ENCODE measurements around the gene MS4A15.
A peak's percentile ranks its signal among the peaks of the same experiment; 100 is the strongest.
"Not testable (repeated sequence)": the region's sequence is repeated elsewhere in the genome, so short reads cannot be mapped to it uniquely, and the experiment has no call there.

Gene MS4A15

DNA sequence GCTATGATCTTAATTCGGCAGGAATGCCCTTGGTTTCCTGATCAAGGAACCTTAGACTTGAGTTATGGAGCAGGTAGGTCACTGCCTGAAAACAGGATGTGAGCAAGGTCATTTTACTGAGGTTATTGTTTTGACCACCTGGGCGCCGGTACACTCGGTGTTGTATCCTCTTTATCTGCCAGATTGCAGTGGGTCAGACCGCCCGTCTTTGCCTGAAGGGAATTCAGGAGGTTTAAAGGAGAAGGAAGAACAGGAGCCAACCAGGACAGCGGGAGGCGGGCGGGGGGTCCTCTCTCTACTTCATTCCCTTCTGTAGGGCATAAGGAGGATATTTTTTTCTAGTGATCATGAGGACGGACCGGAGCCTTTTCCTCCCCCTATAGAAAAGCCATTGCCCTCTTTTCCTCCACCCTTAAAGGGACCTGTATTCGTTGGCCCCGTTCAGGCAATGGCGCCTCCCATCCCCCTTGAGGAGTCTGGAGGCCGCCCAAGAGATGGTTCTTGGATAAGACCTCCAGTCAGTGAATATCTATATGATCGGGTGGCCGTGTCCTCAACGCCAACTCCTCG is 649 bp downstream of the MS4A15 start:
- DNase-seq: no peak

DNA sequence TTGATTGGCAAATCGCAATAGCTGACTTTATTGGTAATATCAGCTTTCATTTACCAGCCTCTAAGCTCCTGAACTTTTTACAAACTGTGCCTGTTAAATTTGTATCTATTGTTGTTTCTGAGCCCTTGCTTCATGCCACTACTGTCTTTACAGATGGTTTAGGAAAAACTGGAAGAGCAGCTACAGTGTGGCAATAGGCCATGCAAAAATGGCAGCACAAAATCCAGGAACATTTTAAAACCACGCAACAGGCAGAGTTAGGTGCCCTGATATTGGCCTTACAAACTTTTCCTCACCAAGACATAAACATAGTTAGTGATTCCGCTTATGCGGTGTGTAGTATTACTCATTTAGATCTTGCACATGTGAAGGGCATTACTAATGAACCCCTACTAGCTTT is 2.0 kb downstream of the MS4A15 start:
- DNase-seq: not testable (repeated sequence)

DNA sequence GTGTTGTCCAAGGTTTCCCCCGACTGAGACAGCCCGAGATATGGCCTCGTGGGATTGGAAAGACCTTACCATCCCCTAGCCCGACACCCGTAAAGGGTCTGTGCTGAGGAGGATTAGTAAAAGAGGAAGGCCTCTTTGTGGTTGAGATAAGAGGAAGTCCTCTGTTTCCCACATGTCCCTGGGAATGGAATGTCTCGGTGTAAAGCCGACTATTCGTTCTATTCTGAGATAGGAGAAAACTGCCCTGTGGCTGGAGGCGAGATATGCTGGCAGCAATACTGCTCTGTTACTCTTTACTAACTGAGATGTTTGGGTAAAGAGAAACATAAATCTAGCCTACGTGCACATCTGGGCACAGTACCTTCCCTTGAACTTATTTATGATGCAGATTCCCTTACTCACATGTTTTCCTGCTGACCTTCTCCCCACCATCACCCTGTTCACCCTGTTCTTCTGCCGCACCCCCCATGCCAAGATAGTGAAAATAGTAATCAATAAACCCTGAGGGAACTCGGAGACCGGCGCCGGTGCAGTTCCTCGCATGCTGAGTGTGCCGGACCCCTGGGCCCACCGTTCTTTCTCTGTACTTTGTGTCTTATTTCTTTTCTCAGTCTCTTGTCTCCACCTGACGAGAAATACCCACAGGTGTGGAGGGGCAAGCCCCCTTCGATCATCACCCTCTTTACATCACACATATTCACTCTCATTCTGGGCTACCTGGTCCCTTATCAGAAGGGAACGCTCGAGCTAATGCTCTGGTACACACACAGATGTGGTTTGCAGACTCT is 3.0 kb downstream of the MS4A15 start:
- DNase-seq: not testable (repeated sequence)

DNA sequence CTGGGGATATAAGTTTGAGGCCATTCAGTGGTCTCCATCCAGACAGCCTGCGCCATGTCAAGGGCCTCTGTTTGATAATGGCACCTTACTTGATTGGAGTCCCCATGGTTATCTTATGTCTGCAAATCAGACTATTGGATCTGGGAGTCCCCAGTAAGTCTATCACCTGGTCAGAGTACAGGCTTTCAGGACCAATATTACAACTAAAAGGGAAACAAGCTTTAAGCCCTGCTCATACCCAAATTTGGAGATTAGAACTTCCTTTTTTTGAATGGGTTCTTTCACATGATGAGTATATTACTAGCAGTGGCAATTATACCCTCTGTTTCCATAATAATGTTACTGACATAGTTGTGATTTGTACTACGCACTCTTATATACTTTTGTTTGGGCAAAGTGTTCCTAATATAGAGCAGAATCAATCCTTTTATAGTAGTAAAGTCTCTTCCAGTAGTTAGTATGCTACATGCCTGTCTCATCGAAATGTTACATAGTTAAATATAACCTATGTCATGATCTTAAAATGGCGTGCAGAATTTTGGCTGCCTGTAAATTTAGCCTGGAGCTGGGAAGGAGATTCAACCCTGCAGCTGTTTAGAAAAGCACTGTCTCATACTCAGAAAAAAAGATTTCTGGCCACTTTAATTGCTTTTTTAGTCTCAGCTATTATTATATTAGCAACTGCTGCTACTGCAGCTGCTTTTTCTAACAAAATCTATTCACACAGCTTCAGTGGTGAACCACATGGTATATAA is 4.9 kb downstream of the MS4A15 start:
- no peak for DNase-seq

DNA sequence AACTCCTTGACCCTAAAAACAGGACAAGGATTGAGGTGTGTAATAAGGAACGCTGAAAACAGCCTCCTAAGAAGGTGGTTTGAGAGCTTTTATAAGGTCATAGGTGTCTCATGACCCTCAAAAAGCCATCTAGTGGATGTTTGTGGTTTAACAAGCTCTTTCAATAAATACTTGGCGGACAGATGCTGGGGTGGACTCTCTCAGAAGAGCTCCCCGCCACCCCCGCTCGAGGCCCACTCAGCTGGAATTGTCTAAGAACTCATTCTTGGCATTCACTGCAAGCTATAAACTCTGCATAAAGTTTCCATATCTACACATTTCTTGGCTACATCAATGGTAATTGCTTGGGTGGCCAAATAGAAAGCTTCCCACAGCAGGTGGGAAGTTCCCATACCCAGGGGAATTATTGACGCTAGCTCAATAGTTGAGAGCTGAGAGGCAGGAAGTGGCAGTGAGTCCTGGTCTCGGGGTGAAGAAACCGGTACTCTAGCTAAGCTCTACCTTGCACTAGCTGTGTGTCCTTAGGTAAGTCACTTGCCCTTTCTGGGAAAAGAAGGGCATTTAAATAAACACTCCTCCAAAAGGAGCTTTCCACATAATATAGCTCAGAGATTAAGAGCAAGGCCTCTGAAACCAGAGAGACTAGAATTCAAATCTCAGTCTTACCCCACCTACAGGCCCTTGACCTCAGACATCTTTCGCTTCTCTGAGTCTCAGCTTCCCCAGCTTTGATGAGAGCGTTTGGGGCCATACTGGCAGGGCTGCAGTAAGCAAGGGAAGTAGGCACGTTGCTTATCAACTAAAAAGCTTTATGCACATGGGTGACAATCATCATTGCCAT is 6.4 kb downstream of the MS4A15 start:
- DNase-seq: peak; percentile 46

DNA sequence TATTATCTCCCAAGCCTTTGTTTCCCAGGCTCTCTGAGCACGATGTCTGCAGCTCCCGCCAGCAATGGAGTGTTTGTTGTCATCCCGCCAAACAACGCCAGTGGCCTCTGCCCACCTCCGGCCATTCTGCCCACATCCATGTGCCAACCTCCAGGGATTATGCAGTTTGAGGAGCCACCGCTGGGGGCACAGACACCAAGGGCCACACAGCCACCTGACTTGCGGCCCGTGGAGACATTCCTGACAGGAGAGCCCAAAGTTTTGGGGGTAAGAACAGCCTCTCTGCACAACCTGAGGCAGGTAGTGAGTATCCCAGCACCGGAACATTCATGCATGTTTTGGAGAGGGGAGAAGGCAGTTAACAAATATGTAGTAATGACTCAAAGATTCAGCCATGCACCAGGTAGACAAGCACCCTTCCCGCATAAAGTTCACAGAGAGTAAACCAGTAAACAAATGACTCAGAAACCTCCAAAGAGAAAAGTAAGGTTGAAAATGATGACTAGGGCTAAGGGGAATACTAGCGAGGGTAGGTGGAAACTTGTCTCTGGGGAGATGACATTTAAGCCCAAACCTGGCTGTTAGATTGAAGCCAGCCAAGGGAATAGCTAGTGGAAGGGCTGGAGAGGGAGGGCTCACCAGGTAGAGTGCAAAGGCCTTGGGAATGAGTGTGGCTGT is 7.2 kb downstream of the MS4A15 start:
- no peak for DNase-seq

DNA sequence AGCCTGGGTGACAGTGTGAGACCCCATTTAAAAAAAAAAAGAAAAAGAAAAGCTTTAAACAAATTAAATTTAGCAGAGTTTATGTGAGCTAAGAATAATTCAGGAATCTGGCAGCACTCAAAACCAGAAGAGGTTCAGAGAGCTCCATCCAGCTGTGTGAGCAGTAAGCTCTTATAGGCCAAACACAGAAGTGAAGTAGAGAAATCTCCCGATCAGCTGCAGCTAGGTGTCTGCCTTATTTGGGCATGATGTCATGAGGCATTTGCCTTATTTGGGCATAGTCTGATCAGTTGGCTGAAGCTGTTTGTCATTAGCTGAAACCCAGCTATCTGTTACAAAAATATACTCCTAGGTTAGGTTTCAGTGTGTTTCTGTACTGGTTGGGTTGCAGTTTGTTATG is 8.2 kb downstream of the MS4A15 start:
- DNase-seq: no peak

DNA sequence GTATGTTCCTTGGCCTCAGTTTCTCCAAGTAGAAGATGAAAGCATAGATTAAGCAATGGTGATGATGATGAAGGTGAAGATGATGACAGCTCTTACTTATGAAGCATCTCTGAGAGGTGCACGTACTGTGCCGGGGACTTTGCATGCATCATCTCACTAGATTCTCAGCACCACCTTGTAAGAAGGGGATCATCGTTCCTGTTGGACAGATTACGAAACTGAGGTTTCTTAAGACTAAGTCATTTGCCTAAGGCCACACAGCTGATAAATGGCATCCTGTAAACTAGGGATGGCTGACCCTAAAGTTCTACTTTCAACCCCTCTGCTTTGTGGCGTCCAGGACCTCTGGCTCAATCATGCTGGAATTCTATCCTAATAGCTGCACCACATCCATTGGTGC is 8.7 kb downstream of the MS4A15 start:
- no peak for DNase-seq

DNA sequence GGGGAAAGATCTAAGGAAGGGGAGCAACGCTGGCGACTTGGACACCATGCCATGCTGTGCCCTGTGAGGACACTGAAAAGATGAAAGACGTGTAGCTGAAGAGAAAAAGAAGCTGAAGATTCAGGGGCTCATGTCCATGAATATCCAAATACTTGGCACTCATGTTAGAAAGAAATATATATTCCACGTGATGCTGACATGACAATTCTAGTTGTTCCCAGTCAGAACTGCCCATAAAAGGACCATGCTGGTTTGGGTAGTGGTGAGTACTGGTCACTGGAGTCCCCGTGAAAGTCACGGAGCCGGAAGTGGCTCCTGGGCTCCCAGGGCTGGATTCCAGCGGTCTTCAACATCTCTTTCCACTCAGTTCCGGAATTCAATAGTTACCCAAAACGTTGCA is 9.9 kb downstream of the MS4A15 start:
- DNase-seq: no peak

DNA sequence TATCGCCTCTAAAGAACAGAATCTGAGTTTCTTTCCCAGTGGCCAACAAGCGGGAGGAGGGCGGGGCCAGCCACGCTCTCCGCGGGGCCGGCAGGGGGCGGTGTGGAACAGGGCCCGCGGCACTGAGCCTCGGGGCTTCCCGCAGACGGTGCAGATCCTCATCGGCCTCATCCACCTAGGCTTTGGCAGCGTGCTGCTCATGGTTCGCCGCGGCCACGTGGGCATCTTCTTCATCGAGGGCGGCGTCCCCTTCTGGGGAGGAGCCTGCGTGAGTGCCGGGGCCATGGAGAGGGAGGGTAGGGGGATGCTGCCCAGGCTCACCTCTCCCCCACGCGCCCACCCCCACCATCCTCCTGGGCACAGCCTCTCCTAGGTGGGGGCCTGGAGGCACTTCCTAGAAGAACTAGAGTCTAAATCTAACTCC is 10.7 kb downstream of the MS4A15 start:
- DNase-seq: no peak

DNA sequence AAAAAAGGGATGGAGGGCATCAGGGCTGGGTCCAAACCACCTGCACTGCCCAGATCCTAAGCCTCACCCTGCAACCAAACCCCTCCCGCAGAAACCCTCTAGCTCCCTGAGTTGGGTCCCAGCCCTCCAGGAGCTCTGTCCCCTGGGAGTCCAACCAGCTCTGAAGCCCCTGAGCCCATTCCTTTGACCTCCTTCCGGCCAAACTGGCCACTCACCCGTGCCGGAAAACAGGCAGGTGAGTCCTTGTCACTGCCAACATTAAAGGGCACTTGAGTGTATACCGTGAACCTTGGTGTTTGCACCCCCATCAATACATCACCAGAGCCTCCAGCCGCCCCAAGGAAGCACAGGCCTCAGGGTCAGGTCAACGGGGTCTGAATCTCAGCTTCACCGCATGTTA is 11.5 kb downstream of the MS4A15 start:
- DNase-seq: no peak

DNA sequence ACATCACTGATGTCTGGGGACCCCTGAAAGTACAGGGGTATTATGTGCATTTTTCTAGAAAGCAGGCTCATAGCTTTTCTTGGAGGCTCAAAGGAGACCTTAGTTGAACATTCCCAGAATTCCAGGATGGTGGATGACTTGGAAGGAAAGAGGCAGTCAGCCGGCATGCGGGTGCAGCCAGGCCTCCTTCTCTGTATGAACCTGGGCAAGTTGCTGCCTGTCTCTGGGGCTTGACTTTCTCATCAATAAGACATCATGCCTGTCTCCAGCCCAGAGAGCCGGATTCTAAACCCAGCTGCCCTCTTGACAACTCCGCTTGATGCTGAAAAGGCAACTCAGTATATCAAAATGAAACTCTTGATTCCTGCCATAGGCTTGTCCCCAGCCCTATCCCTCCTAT is 12.6 kb downstream of the MS4A15 start:
- DNase-seq: no peak

DNA sequence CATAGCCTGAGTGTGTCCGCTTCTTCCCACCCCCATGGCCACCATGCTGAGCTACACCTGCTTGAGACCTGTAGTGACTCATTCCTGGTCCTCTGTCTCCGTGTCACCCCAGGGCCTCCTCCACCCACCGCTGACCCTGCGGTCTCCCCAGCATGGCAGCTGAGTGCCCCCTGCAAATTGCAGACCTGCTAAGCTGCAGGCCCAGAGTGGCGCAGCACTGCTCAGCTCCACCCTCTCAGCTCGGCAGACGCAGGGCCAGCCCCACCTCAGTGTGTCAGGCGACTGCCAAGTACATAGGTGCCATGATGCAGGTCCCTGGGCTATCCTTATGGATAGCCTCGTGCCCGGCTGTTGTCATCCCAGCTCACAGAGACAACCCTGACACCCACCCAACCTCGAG is 13.1 kb downstream of the MS4A15 start:
- DNase-seq: no peak

DNA sequence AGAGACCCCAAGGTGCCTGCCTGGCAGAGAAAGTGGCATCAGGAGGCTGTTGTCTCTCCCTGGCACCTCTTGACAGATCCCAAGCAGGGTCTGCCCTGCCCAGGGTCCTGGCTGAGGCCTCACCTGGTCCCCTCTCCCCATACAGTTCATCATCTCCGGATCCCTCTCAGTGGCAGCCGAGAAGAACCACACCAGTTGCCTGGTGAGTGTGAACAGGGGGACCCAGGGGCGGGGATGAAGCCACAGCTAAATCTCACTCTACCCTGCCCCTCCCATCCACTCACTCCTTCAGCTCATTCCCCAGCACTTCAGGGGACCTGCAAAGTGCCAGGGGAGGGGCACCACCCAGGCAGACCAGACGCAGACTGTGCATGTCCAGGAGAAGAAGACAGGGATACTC is 14.5 kb downstream of the MS4A15 start:
- DNase-seq: no peak

DNA sequence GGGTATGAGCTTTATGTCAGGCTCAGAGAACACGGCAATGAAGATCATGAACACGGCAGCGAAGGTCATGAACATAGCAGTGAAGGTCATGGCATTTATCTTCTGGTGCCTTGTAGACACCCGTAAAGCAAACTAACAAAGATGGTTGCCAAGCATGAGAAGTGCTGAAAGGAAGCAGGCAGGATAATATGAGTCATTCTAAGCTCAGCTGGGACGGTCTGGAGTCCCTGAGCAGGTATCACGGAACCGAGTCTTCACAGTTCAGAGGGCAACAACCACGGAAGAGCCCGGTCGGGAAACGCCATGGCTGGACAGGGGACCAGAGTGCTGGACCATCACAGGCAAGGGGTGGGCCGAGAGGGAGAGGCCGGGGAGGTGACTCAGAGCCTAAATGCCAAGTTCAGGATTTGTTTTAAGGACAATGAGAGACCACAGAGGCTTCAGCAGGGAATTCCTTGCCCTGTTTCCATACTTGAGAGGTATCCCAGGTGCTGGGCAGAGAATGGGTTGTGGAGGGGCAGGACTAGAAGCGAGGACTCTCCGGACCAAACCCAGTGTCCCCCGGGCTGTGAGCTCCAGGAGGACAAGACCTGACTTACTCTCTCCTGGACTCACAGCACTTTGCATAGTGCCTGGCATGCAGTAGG is 15.3 kb downstream of the MS4A15 start:
- DNase-seq: no peak

DNA sequence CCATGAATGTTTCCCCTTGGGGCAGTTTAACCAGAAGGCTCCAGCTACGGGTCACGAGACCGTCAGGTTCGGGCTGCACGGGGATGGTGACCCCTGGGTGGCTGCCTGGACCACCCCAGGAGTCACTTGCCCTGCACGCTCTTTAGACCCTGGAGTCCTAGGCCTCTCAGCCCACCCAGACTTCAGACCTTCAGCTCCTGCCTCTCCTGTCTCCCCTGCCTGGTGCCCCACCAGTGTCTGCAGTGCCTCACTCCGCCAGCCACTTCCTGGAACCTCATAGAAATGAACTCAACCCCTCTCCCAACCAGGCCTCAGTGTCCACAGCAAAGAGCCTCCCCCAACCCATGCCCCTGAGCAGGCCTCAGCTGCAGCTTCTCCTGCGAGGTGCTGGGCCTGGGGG is 16.0 kb downstream of the MS4A15 start:
- DNase-seq: no peak

DNA sequence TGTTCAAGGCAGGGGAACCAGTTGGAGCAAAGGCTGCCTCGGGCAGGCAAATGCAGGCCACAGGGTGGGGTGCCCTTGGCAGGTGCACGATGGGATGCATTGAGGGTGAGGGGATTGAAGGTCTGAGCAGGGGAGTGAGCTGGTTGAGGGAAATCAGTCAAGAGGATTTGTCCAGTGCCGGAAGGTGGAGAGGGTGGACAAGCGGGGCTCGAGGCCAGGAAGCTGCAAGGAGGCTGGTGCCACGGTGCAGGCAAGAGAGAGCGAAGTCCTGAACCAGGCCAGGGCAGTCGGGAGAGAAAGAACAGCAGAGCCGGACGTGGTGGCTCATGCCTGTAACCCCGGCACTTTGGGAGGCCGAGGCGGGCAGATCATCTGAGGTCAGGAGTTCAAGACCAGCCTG is 18.1 kb downstream of the MS4A15 start:
- no peak for DNase-seq

DNA sequence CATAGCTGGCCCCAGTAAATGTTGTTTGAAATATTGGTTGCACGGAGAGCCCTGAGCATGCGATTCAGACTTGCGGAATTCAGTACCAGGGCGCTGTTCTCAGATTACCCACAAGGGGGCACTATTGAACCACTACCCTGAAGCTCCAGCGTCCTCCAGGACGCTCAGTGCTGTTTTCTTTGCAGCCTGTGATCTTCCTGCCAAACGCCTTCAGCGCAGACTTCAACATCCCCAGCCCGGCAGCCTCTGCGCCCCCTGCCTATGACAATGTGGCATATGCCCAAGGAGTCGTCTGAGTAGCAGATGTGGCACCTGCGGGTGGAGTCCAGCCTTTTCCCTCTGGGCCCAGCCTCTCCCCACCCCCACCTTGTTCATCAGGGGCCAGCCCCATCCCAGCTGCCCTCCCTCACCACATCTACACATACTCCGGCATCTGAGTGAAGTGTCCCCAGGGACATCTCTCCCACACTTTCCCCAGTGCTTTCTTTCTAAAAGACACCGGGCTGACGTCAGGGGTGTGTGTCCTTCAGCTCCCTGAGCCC is 18.8 kb downstream of the MS4A15 start:
- peak; percentile 91 for DNase-seq

DNA sequence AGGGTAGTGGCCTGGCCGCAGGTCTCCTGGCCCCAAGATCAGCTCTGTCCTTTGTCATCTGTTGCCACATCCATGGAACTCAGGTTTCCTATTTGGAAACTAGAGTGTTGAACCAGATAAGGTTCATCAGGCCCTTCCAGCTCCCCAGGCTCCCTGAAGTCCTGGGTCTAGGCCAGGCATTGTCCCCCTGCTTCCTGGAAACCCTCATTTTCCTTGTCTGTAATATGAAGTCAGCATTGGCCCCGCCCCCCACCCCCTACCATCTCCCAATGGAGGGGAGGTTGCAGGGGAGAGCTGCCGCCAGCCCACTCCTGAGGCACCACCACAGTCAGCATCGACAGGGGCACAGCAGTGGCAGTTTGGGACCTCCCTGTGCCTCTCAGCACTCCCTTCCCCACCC is 19.5 kb downstream of the MS4A15 start:
- DNase-seq: no peak

DNA sequence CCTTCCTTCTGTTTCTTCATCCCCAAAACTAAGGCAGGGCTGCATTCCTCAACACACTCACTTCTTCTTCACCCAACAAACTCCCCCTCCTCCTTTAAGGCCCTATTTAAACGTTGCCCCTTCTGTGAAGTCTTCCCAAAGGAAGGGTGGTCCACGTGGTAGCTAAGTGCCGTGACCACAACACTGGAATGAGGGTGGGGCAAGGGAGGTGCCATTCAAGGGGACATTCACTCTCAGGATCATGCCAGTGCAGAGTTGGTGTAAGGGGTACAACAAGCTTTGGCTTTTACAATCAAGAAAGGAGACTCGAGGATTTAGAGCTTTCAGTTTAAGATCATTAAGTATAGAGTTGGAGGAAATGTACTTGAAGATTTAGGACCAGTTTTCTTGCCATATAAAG is 20.4 kb downstream of the MS4A15 start:
- DNase-seq: no peak

DNA sequence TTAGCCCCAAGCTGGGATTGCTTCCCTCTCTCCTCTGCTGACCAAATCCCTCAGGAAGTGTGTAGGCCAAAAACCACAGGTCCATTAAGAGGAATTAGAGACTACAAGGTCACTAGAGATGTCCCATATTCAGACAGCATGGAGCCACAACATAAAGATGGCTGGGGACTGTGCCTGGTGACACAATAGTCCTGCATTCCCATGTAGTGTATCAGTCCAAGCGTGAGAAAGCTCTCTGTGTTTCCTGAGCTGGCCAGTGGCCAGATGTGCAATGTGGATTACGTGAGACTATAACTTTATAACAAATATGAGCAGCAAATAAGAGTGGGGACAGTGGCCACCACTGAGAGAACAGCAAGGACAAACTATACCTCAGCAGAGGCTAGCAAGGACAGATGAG is 20.9 kb downstream of the MS4A15 start:
- no peak for DNase-seq

DNA sequence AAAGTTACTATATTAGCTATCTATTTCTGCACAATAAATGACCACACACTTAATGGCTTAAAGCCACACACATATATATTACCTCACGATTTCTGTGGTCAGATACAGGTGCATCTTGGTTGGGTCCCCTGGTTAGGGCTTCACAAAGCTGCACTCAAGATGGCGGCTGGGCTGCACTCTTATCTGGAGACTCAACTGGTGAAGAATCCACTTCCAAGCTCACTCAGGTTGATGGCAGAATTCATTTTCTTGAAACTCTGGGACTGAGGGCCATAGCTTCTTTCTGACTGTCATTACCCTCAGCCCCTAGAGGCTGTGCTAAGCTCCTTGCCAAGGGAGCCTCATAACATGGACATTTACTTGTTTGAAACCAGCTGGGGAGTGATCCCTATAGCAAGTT is 23.4 kb downstream of the MS4A15 start:
- DNase-seq: no peak
